GM19455 (cell line): Measurements from ENCODE around the gene EML4.
"Not testable (repeated sequence)": the region's sequence is repeated elsewhere in the genome, so short reads cannot be mapped to it uniquely, and the experiment has no call there.

Experiments
- ATAC-seq: cut with Tn5 transposase; IDR thresholded peaks from one replicate; pipeline ENCODE4 v1.9.1; 2021; ENCODE audit not compliant: unreplicated experiment

The EML4 gene

DNA sequence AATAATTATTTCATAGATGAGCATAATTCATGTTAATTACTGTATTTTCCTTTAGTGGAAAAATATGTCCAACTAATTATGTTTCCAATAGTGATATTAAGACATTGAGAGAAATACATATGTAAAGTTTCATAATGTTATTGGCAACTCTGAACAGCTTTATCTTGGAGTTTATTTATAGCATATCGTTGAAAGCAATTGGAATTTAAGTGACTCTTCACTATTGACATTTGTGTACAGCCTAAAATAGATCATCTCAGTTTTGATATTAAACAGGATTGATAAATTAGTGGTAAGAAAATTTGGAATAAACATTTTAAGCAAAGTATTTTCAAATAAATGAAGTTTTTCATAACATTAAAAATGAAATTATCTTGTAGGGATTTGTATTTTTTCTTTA is 79.7 kb downstream of the EML4 start:
- no peak for ATAC-seq

DNA sequence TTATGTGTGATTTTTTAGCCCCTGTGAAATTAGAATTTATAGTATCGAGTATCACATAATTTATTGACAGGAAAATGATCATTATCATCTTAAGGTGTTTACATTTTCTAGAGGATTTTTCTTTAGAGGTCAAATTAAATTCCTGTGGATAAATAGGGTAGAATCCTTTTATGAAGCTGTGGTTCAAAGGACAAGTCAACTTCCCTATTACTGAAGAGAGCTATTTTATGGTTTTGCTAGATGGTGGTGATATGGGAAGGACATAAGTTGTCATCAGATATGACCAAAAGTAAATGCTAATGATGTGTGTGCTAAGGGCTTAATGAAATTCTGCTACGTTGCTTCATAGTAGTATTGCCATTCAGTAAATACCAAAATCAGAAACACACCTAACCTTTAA is 80.1 kb downstream of the EML4 start:
- ATAC-seq, result no peak

DNA sequence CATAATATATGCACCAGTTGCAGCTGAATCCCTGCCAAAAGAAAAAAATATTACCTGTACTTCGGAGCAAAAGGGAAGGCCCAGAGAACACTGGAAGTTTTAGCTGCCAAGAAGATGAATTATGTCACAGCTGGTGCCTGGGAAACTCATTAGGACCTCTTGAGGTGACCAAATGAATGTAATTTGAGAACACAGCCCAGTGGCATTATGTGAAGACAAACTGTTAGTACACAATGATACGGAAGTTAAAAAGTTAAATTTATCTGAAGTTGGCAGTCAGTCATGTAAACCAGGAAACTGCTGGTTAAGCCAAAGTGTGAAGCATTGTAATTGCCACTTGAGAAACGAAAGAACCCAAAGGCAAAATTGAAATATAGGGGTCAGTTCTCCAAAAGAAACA is 80.7 kb downstream of the EML4 start:
- no peak for ATAC-seq

DNA sequence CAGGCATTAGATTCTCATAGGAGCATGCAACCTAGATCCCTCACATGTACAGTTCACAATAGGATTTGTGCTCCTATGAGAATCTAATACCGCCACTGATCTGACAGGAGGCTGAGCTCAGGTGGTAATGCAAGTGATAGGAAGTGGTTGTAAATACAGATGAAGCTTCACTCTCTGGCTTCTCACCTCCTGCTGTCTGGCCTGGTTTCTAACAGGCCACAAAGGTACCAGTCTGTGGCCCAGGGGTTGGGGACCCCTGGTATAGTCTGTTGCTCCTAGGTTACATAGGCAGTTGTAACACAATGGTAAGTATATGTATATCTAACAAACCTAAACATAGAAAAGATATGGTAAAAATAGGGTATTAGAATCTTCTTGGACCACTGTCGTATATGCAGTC is 81.8 kb downstream of the EML4 start:
- no peak for ATAC-seq

- no peak for ATAC-seq
Observed at GRCh38 chr2:42252464-42252863, 83.3 kb downstream of the EML4 start.

DNA sequence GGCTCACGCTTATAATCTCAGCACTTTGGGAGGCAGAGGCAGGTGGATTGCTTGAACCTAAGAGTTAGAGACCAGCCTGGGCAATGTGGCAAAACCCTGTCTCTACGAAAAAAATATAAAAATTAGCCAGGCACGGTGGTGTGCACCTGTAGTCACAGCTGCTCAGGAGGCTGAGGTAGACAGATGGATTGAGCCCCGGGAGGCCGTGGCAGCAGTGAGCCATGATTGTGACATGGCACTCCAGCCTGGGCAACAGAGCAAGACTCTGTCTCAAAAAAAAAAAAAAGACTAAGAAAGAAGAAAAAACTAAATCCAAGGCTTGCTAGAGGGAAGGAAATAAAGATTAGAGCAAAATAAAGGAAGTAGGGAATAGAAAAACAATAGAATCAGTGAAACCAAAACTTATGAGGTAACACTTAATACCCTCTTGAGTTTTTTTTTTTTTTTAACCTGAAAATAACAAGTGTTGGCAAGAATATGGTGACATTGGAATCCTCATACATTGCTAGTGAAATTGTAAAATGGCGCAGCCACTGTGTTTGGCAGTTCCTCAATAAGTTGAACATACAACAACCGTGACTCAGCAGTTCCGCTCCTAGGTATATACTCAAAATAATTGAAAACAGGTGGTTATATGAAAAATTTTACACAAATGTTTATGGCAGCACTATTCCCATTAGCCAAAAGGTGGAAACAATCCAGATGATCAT is 85.2 kb downstream of the EML4 start:
- no peak for ATAC-seq

- peak; percentile 66 for ATAC-seq
Observed at GRCh38 chr2:42256505-42256904, 87.4 kb downstream of the EML4 start.

- no peak for ATAC-seq
Observed at GRCh38 chr2:42261518-42262195, 92.5 kb downstream of the EML4 start.

- no peak for ATAC-seq
Observed at GRCh38 chr2:42266236-42266635, 97.1 kb downstream of the EML4 start.

- no peak for ATAC-seq
Observed at GRCh38 chr2:42267530-42267929, 98.4 kb downstream of the EML4 start.

- no peak for ATAC-seq
Observed at GRCh38 chr2:42268528-42269151, 99.5 kb downstream of the EML4 start.

GRCh38 chr2:42270757-42271156 is 101.6 kb downstream of the EML4 start:
- ATAC-seq, result no peak

GRCh38 chr2:42271246-42271645 is 102.1 kb downstream of the EML4 start:
- not testable (repeated sequence) for ATAC-seq

GRCh38 chr2:42274863-42275262 is 105.7 kb downstream of the EML4 start:
- ATAC-seq, result no peak

DNA sequence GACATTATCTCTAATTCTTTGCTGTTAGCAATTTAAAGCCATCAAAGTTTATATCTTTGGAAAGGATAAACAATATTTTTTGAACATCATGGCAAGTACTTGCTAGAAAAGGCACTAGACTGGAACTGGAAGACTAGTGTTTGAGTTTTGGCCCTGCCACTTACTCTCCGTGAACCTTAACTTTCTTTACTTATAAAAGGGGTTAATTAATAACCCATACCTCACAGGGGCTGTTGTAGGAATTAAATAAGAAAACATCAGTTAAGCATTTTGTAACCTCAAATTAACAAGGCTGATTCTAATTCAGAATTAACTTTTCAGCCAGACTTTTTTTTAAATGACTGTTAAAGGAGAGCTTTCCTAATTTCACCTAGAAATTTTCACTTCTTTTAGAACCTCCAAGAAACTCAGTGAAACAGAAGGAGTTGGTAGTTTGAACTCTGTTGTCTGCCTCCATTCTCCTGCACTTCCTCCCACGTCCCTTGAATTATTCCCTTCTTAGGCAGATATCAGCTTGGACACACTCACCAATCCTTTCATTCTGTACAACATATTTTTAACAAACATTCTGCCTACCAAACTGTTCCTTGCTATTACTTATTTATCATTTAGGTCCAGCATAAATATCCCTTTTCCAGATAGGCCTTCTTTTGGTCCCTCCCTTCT is 112.4 kb downstream of the EML4 start:
- no peak for ATAC-seq

DNA sequence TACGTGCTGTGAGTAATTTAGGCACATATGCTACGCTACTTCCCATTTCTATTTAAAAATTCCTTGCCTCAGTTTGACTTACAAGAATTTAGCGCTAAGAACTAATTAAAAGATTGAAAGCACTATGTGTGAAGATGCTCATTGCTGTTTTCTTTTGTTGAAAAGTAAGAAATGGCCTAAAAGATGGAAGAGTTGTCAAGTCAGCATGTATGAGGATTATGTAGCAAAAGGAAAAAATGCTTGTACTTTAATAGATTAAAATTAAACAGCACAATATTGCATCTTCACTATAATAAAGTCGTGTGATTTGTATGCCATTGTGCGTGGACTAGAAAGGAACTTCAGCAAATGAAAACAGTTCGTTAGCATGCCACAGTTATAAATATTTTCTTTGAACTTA is 114.9 kb downstream of the EML4 start:
- no peak for ATAC-seq

GRCh38 chr2:42286268-42286946 is 117.3 kb downstream of the EML4 start:
- no peak for ATAC-seq

DNA sequence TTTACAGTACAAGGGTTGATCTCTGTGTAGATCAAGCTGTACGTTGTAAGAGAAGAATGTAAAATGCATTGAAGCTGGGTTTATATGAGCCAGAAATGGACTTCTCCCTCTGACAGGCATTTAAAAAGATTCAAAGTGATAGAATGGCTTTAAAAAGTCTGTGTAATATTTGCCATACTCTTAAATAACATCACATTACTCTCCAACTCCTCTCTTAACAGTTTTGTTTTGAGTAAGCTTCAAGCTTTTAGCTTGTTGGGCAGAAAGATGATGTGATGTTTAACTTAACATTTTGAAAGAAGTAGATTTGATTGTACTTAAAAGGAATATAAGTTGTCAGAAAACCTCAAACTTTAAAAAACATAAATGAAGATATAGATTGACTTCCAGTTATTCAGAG is 119.7 kb downstream of the EML4 start:
- ATAC-seq, result no peak

DNA sequence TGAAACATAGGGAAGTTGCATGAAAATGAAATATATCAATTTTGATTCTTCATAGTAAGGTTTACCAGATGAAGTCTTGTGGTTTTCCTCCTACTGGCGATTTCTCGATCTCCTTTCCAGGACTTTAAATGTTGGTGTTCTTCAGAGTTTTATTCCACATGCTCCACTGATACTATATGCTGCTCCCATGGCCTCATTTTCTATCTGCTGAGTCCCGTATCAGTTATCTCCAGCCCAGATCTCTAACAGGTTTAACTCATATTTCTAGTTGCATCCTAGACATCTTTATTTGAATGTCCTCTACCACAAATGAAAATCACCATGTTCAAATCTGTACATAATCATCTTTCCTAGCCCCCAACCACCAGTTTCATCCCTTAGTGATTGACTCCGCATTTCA is 120.1 kb downstream of the EML4 start:
- ATAC-seq, result no peak

- ATAC-seq, result no peak
Observed at GRCh38 chr2:42290005-42290404, 120.9 kb downstream of the EML4 start.

- ATAC-seq, result no peak
Observed at GRCh38 chr2:42293019-42293418, 123.9 kb downstream of the EML4 start.
